CD4-positive, alpha-beta T cell treated with Interleukin-21 for 1 hour (primary cell): Measurements from ENCODE around the gene ADAMTS14.
"Not testable (repeated sequence)": the region's sequence is repeated elsewhere in the genome, so short reads cannot be mapped to it uniquely, and the experiment has no call there.

ENCODE experiments used
- DNase-seq: peaks from one replicate; pipeline ENCODE4 v3.0.0-alpha.2; 2020

Gene ADAMTS14

DNA sequence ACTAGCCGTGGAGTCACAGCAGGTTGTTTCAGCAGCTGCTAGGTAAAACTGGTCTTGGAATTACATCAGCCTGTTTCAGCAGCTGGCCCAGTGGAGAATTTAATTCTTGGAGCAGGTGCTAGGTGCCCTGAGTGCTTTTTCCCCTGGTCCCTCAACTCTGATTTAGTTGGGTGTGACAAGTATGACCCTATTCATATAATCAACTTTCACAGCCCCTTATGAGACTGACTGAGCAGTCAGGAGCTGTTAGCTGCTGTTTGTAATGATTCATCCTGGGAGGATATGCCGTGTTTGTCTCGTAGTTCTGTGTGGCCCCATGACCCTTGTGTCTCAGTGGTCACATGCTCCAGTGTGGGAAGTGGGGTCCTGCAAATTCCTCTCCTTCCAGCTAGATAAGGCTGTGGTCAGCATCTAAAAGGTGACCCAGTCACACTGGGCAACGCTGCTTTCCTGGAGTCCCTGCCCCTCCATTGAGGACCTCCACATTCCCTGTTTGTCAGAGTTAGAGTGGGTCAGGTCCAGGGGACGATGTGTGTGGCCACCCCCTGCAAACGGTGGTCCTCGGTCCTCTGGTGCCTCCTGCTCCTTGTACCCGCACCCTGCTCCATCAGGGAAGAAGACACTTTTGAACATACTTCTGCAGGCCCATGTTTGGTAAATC is 84.5 kb downstream of the ADAMTS14 start:
- DNase-seq, result no peak

DNA sequence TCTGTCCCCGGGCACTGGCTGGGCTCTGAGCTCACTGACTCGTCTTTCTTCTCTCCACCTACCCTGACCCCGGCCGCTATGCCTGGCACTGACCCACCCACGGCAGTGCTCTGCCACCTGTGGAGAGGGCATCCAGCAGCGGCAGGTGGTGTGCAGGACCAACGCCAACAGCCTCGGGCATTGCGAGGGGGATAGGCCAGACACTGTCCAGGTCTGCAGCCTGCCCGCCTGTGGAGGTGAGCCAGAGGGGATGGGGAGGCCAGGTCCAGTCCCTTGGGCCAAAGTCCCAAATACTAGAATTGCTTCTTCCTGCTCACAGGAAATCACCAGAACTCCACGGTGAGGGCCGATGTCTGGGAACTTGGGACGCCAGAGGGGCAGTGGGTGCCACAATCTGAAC is 85.5 kb downstream of the ADAMTS14 start:
- DNase-seq, result no peak

- DNase-seq, result peak; percentile 68
Measured at GRCh38 chr10:70758757-70759514, 86.6 kb downstream of the ADAMTS14 start.

DNA sequence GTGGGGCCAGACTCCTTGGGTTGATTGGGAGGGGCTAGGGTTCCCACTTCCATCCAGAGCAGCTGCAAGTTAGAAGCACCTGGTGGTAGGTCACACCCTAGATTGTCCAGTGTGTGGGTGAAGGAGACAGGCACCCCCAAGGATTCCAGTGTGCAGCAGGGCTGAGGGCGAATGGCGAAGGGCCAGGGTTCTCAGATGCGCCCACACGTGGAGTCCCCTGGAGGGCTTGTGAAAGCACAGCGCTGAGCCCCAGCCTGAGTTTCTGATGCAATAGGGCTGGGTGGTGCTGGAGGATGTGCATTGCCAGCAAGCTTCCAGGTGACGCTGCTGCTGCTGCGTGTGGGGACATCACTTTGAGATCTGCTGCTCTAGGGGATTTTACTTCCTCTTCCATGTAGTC is 87.5 kb downstream of the ADAMTS14 start:
- DNase-seq, result no peak

- DNase-seq, result no peak
Measured at GRCh38 chr10:70760271-70760787, 88.0 kb downstream of the ADAMTS14 start.

- DNase-seq, result no peak
Measured at GRCh38 chr10:70761031-70761601, 88.8 kb downstream of the ADAMTS14 start.

DNA sequence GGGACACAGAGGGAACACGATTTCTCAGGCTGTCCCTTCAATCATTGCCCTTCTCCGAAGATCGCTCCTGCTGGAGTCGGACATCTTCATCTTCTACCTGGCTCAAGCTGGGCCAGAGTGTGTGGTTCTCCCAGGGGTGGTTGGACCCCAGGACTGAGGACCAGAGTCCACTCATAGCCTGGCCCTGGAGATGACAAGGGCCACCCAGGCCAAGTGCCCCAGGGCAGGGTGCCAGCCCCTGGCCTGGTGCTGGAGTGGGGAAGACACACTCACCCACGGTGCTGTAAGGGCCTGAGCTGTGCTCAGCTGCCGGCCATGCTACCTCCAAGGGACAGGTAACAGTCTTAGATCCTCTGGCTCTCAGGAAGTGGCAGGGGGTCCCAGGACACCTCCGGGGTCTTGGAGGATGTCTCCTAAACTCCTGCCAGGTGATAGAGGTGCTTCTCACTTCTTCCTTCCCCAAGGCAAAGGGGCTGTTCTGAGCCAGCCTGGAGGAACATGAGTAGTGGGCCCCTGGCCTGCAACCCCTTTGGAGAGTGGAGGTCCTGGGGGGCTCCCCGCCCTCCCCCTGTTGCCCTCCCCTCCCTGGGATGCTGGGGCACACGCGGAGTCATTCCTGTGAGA is 89.5 kb downstream of the ADAMTS14 start:
- no peak for DNase-seq

DNA sequence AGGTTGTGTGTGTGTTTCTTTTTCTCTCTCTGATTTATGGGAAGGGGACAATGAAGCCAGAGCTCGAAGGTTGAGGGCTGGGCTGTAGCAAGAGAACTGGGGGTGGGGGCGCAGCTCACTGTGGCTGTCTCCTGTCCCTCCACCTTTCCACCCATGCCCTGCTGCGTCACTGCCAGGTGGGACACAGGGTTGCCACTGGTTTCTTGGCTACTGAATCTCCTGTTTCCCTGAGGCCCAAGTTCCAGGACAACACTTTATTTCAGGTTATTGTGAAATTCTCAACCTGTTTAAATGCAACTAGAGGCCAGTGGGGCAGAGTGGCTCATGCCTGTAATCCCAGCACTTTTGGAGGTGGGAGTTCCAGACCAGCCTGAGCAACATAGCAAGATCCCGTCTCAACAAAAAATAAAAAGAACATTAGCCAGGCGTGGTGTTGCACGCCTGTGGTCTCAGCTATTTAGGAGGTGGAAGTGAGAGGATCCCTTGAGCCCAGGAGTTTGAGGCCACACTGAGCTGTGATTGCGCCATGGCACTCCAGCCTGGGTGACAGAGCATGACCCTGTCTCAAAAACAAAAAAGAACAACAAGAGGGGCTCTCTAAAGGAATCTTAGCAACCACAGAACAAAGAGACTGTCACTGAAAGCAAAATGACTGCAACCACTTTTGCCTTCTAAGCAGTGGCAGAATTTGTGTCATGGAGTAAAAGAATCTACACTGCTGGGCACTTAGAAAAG is 90.3 kb downstream of the ADAMTS14 start:
- no peak for DNase-seq

- no peak for DNase-seq
Measured at GRCh38 chr10:70763567-70763966, 91.3 kb downstream of the ADAMTS14 start.

DNA sequence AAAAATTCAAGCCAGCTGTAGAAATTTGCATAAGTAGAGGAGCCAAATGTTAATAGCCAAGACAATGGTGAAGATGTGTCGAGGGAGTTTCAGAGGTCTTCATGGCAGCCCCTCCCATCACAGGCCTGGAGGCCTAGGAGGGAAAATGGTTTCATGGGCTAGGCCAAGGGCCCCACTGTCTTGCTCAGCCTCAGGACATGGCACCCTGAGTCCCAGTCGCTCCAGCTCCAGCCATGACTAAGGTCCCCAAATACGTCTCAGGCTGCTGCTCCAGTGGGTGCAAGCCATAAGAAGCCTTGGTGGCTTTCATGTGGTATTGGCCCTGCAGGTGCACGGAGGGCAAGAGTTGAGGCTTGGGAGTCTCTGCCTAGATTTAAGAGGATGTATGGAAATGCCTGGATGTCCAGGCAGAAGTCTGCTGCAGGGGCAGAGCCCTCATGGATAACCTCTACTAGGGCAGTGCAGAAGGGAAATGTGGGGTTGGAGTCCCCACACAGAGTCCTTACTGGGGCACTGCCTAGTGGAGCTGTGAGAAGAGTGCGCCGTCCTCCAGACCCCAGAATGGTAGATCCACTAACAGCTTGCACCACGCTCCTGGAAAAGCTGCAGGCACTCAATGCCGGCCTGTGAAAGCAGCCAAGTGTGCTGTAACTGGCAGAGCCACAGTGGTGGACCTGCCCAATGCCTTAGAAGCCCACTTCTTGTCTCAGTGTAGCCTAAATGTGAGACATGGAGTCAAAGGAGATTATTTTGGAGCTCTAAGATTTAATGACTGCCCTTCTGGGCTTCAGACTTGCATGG is 93.7 kb downstream of the ADAMTS14 start:
- DNase-seq, result no peak

DNA sequence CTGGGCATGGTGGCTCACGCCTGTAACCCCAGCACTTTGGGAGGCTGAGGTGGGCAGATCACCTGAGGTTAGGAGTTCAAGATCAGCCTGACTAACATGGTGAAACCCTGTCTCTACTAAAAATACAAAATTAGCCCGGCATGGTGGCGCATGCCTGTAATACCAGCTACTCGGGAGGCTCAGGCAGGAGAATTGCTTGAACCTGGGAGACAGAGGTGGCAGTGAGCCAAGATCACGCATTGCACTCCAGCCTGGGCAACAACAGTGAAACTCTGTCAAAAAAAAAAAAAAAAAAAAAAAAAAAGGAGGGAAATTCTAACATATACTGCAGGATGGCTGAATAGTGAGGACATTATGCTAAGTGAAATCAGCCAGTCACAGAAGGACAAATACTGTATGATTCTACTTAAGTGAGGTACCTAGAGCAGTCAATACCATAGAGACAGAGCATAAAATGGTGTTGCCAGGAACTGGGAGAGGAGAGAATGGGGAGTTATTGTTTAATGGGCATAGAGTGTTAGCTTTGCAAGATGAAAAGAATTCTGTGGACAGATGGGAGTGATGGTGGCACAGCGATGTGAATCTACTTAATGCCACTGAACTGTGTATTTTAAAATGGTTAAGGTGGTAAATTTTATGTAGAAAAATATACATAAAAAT is 95.8 kb downstream of the ADAMTS14 start:
- not testable (repeated sequence) for DNase-seq

GRCh38 chr10:70769121-70769520 is 96.8 kb downstream of the ADAMTS14 start:
- no peak for DNase-seq

DNA sequence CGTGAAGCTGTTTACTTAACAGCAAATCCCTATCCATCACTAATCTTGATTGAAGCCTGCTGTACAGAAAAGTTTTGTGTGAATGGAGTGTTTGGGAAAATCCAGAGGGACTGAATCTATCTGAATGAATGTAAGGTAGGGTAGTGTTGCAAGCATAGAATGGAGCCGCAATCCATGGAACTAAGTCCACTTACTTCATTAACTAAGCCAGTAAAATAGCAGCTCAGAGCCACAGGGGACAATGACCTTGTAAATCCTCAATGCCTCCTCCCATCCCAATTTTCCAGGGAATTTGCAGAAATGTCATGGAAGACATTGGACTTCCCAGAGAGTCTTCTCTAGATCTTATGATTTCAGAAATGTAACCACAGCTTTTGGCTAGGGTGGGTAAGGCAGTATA is 97.7 kb downstream of the ADAMTS14 start:
- no peak for DNase-seq

DNA sequence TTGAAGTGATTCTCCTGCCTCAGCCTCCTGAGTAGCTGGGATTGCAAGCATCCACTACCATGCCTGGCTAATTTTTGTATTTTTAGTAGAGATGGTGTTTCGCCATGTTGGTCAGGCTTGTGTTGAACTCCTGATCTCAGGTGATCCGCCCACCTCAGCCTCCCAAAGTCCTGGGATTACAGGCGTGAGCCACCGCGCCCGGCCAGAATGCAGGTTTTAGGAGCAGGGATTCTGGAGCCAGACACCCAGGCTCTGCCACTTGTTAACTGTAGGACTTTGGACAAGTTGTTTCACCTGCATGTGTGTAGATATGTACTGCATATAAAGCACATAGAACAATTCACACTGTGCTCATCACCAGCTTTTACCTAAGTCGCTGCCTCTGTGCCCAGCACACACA is 98.2 kb downstream of the ADAMTS14 start:
- DNase-seq, result not testable (repeated sequence)

DNA sequence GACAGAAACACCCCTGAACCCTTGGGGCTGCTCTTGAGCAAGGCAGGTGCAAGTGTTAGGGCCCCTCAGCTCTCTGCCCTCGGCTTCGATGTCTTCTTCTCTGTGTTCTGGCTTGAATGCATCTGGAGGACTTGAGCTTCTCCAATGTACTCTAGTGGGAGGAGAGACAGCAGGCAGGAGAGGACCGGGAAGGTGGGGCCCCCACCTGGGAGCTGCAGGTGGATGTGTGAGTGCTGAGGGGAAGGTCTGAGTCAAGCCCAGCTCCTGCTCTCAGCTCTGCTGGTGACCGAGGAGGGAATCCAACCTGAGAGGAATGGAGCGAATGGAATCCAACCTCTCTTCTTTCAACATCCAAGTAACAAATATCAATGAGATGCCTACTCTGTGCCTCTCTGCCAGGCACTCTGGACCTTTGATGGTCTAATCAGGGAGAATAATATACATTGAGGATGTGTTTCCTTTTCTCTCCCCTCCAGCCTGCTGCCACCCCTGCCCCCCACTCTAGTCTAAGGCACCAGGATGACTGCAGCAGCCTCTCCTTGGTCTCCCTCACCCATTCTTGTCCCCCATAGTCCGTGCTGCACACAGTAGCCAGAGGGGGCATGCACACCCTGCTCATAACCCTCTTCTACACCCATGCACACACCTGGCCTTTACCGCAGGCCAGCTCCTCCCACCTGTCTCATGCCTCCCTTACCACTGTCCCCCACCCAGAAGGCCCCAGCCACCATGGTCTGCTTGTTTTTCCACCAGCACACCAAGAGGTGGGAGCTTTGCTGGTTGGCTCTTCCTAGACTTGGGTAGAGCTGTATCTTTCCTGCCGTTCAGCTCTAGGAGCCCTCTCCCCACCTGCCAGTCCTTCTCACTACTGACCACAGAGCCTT is 99.2 kb downstream of the ADAMTS14 start:
- DNase-seq, result no peak

DNA sequence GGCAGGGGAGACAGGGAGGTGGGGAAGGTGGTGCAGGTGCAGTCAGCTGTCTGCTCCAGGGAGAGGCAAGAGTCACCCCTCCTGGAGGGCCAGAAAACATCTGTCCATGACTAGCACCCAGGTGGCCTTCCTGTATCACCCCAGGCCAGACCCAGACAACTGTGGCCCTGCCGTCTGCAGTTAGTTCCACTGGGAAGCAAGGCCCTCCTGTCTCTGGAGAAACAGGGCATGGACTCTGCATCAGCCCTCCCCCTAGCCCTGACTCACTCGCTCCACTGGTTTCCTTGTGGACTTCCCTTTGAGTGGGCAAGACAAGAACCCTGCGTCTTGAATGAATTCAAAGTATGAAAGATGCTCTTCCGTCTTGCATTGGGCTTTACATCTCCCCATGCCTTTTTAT is 100.3 kb downstream of the ADAMTS14 start:
- no peak for DNase-seq

- DNase-seq, result no peak
Measured at GRCh38 chr10:70773461-70773860, 101.2 kb downstream of the ADAMTS14 start.

- no peak for DNase-seq
Measured at GRCh38 chr10:70773965-70774809, 101.9 kb downstream of the ADAMTS14 start.
